ENCODE data around the gene FYN.

- no peak for TF ChIP-seq POLR2AphosphoS5 (IDR thresholded peaks at IDR 0.05)
- no peak for TF ChIP-seq CTCF (IDR thresholded peaks at IDR 0.05)
Measured at GRCh38 chr6:111646034-111646433, 227.2 kb downstream of the FYN start.
